NB4 (cell line): Measurements from ENCODE around the gene STK32C.

ENCODE experiments used
- CTCF ChIP-seq: IDR thresholded peaks from one replicate; pipeline ENCODE4 v1.5.1; 2012; ENCODE audit warnings: low read depth, low read length
- MAX ChIP-seq: IDR thresholded peaks from 2 replicates; pipeline ENCODE4 v1.6.1; 2011; ENCODE audit warnings: low read depth, low read length

- TF ChIP-seq CTCF (no peak), MAX (no peak)
Measured at GRCh38 chr10:132279873-132280645, 27.7 kb downstream of the STK32C start.
